ENCODE results near the gene RAET1G. TPM values are rescaled to one million over a fixed set of nuclear protein-coding genes. Genes with fewer than 3 reads are reported as not detected.

RAET1G gene
- total and polyA plus RNA-seq, 2 of the 13 experiments (the other 11 are each of a cell fraction or from before 2014, with no cell fraction given) = not detected

GRCh38 chr6:149867876-149868640 is 54.9 kb downstream of the RAET1G start (continued):
- TF ChIP-seq ZNF318 (CRISPR knock-in tag; IDR thresholded peaks at IDR 0.05) (no peak), ARID4A (CRISPR knock-in tag; IDR thresholded peaks at IDR 0.05; ENCODE audit: borderline replicate concordance) (peak; percentile 31; the same call in 1 of the 2 replicates), ZFP36 (IDR thresholded peaks at IDR 0.05; ENCODE audit: borderline replicate concordance, low read depth, low read length, partially characterized antibody) (no peak), ZNF737 (CRISPR knock-in tag; IDR thresholded peaks at IDR 0.05; ENCODE audit: borderline replicate concordance) (peak; percentile 7; the same call in 1 of the 2 replicates), ZNF20 (CRISPR knock-in tag; IDR thresholded peaks at IDR 0.05) (no peak), SNAPC4 (CRISPR knock-in tag; IDR thresholded peaks at IDR 0.05) (no peak), ZNF841 (CRISPR knock-in tag; IDR thresholded peaks at IDR 0.05; ENCODE audit: borderline replicate concordance) (no peak), SP140L (CRISPR knock-in tag; IDR thresholded peaks at IDR 0.05; ENCODE audit: borderline replicate concordance) (no peak)
